AG10803 (cell line): ENCODE measurements around the gene ERF.
A peak's percentile ranks its signal among the peaks of the same experiment; 100 is the strongest.

Experiments
- DNase-seq: peaks from one replicate; pipeline ENCODE4 v3.0.0; 2010; ENCODE audit warnings: low read depth
- H3K4me3 ChIP-seq: 2 replicates; pipeline ENCODE4 v1.5.1; 2011; ENCODE audit warnings: mild to moderate bottlenecking, low read length, control low read depth
- TF ChIP-seq, protein P1 (sequence below): conservative IDR thresholded peaks from 2 replicates; pipeline ENCODE4 v1.5.1; 2011; ENCODE audit warnings: mild to moderate bottlenecking, low read length, control low read depth, inconsistent platforms

Gene ERF

DNA sequence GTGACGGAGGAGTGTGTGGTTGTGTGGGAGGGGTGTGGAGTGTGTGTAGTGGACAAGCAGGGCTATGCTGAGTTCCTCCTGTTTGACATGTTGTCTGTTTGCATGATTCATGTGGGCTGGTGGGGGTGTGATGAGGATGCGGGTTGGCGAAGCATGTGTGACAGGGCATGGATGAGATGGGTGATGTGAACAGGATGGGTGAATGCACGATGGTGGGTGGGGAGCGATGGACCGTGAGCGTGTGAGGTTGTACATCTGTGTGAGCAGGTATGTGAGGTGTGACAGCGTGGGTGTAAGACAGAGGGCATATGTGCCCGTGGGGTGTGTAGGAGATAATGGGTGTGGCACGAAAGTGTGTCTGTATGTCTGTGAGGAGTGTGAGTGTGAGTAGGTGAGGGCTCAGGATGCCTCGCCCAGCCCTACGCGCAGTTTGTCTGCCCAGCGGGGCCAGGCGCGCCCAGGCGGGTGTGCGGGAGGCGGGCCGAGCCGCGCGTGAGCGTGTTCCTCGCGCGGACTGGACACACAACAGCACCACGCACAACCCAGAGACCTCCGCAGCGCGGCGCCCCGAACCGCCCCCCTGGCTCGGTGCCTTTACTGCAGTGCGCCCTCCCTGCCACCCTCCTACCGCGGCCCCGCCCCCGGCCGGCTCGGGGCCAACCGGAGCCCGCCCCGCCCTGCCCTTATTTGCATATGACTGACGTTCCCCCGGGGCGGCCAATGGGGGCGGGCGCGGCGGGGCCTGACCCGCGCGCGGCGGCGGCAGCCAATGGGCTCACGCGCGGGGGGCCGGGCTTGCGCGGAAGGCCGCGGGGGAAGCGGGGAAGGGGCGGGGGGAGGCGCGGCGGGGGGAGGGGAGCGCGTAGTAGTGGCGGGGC is 28.5 kb upstream of the ERF start:
- TF ChIP-seq, protein P1, sequence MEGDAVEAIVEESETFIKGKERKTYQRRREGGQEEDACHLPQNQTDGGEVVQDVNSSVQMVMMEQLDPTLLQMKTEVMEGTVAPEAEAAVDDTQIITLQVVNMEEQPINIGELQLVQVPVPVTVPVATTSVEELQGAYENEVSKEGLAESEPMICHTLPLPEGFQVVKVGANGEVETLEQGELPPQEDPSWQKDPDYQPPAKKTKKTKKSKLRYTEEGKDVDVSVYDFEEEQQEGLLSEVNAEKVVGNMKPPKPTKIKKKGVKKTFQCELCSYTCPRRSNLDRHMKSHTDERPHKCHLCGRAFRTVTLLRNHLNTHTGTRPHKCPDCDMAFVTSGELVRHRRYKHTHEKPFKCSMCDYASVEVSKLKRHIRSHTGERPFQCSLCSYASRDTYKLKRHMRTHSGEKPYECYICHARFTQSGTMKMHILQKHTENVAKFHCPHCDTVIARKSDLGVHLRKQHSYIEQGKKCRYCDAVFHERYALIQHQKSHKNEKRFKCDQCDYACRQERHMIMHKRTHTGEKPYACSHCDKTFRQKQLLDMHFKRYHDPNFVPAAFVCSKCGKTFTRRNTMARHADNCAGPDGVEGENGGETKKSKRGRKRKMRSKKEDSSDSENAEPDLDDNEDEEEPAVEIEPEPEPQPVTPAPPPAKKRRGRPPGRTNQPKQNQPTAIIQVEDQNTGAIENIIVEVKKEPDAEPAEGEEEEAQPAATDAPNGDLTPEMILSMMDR: no peak
- peak overlapping the region; percentile 50 for H3K4me3 ChIP-seq
- DNase-seq: peak; percentile 92

DNA sequence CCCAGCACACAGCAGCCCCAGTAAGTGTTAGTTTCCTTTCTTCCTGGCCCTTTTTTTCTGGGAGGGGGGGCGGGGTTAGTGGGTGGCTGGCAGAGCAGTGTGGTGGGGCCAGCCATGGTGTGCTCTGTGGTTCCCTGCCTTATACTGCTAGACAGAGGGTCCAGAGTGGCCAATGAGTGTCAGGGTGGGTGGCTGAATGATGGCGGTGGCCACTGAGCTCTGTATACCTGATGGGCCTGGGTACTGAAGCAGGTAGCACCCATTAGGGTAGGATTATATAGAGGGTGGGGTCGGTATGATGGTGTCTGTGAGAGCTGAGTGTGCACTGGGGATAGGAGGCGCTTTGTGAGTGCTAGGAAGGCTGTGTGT is 27.9 kb upstream of the ERF start:
- DNase-seq: no peak
- peak overlapping the region; percentile 50 for H3K4me3 ChIP-seq
- TF ChIP-seq, protein P1: no peak

DNA sequence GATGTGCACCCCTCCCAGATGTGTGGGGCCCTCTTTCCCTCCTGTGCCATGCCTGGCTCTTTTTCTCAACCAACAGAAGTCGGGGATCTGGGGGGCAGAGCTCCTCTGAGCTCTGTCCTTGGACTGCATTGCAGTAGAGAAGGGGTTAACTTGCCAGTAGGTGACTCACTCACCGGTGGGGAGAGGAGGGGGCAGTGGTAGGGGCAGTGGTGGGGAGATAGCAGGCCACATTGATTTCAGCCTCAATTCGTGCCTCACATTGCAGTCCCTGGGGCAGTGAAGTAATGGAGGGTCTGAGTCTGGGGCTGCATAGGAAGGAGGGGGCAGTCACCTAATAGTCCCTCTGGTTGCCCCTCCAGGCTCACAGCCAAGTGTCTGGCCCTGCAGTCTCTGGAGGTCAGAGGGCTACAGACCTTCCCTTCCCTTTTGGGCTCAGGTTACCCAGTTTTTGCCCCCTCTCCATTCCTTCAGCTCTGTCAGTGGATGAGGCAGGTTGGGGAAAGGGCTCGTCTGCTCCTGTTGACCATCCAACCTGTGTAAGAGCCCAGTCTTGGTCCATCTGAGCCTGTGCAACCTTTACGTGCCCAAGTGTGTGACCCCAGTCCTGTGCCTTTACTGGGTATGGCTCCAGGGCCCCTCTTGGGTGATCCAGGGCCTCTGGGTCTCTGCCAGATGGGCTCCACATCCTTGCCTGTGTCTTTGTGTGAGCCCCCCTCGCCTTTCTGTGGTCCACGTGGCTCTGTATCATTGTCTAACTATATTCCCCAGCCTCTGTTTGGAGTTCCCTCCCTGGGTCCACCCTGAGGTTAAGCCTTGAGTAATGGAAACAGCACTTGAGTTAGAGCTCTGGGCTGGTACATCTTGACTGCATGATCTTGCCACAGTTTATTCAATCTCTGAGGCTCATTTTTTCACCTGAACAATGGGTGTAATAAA is 27.2 kb upstream of the ERF start:
- TF ChIP-seq, protein P1: no peak
- no peak for DNase-seq
- peak overlapping the region; percentile 78 for H3K4me3 ChIP-seq

DNA sequence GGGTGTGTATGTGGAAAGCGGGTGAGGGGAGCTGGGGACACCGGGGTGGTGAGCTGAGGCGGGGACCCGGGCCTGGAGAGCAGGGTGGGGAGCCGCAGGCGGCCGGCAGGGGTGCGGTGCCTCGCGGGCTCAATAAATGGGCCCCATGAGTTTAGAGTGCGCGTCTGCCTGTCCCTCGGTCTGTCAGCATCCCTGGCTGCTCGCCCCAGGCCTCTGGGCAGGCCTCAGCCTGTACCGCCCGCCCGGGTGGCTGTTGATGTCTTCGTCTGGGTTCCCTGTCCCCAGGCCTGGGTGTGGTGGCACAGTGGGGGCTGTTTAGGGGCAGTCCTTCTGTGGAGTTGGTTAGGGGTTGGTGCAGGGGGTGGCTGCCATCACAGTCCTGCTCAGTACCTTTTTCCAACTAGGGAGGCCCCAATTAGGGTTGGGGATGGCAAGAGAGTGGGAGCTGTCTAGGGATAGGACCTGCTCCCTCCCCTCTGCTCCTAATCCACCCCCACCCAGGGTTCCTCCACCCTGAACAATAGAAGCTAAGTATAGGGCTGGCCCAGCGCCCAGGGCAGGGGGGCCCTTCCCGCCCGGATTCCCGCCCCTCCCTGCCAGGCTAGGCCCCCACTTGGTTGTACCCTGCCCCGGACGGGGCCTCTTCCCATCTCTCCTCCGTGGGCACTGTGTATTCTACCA is 26.4 kb upstream of the ERF start:
- TF ChIP-seq, protein P1: 0 out of 2 replicates have a peak, but pooled peaks have one; percentile 7
- peak overlapping the region; percentile 78 for H3K4me3 ChIP-seq
- peak; percentile 27 for DNase-seq

DNA sequence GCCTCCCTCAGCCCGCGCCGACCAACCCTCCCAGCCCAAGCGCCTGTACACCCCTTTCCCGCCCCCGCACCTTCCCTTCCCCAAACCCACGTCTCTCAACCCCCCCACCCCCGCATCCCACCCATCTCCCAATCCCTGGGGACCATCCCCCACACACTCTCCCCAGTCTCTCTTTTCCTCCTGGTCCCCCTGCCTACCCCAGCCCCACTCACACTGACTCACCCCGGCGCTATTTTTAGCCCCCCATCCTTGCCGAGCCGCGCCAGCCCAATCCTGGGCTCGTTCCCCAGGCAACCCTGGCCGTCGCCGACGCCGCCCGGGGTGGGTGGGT is 25.9 kb upstream of the ERF start:
- DNase-seq: peak; percentile 21
- TF ChIP-seq, protein P1: no peak
- peak overlapping the region; percentile 78 for H3K4me3 ChIP-seq

DNA sequence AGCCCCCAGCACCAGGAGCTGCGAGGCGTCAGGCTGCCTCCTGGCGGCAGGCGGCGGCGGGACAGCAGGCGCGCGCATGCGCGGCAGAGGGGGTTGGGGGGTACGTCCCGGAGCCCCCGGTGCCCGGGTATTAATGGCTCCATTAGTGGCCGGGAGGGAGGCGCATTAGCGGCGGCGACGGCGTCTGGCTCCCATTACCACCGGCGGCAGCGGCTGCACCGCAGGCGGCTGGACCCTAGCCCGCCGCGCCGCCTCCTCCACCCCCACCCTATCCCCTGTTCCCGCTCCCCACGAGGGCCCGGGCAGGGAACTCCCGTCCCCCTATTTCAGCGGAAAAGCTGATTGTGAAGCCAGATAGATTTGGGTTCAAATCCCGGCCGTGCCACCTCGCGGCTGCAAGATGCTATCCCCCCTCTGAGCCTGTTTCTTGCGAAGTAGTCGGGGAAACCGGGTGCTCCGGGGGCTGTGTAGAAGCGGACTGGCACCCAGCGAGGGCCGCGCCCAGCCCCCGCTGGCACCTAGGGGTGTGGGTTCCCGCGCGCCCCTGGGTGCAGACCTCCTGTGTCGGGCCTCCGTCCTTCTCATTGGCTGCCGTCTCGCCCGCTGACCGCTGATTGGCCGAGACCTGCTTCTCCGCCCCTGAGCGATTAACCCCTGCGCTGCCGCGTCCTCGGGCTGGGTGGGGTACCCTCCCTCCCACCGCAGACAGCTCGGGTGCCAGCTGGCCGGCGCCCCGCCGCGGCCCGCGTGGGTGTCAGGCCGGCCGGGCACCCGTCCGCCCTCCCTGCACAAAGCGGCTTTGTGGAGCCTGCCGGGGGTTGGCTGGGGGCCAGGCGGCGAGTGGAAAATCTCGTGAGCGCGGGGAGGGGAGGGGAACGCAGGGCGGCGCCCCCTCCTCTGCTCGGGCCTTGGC is 25.2 kb upstream of the ERF start:
- TF ChIP-seq, protein P1: peak; percentile 68
- peak; percentile 82 for DNase-seq

More for the DNA sequence above, 25.2 kb upstream of the ERF start:
- peak overlapping the region; percentile 78 for H3K4me3 ChIP-seq
